ENCODE measurements around the gene TRIP11. TPM values are rescaled to one million over a fixed set of nuclear protein-coding genes. Genes with fewer than 3 reads are reported as not detected.
"Not testable (repeated sequence)": the region's sequence is repeated elsewhere in the genome, so short reads cannot be mapped to it uniquely, and the experiment has no call there.

TRIP11 gene
- total and polyA plus RNA-seq, 8 donors = 4.2 to 58.7 (median 42.1) TPM

DNA sequence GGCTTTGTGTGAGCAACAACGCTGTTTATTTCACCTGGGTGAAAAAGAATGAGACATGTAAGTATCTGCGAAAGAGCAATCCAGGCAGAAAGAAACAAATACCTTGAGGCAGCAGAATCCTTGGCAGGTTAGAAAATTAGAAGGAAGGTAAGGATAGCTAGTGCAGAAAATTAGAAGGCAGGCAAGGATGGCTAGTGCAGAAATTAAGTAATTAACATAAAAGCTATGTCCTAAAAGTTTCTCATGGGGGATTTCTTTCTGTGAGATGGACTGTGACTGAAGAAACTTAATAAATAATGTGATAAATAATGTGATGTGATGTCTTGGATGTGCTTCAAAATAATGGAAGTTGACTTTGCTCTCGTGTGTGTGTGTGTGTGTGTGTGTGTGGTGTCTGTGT lies 9.9 kb upstream of the TRIP11 start:
- H3K4me3 ChIP-seq = no peak overlapping the region
- TF ChIP-seq, protein P1, sequence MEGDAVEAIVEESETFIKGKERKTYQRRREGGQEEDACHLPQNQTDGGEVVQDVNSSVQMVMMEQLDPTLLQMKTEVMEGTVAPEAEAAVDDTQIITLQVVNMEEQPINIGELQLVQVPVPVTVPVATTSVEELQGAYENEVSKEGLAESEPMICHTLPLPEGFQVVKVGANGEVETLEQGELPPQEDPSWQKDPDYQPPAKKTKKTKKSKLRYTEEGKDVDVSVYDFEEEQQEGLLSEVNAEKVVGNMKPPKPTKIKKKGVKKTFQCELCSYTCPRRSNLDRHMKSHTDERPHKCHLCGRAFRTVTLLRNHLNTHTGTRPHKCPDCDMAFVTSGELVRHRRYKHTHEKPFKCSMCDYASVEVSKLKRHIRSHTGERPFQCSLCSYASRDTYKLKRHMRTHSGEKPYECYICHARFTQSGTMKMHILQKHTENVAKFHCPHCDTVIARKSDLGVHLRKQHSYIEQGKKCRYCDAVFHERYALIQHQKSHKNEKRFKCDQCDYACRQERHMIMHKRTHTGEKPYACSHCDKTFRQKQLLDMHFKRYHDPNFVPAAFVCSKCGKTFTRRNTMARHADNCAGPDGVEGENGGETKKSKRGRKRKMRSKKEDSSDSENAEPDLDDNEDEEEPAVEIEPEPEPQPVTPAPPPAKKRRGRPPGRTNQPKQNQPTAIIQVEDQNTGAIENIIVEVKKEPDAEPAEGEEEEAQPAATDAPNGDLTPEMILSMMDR (IDR thresholded peaks at IDR 0.05) = no peak
- no peaks in the 10 kb centered on the region for H3K27me3 ChIP-seq
- WGBS, 2 donors = 80 to 91% methylated on average over 3 of the region's 3 CpGs
- no peak overlapping the region for H3K27ac ChIP-seq
- FAIRE-seq (no peak), ATAC-seq (no peak), DNase-seq (no peak)
- intact Hi-C loops (cut with DNase I) = no loop called here
- no peaks in the 10 kb centered on the region for H3K9me3 ChIP-seq
- no peaks in the 10 kb centered on the region for H3K36me3 ChIP-seq
- H3K4me1 ChIP-seq = no peaks in the 10 kb centered on the region

DNA sequence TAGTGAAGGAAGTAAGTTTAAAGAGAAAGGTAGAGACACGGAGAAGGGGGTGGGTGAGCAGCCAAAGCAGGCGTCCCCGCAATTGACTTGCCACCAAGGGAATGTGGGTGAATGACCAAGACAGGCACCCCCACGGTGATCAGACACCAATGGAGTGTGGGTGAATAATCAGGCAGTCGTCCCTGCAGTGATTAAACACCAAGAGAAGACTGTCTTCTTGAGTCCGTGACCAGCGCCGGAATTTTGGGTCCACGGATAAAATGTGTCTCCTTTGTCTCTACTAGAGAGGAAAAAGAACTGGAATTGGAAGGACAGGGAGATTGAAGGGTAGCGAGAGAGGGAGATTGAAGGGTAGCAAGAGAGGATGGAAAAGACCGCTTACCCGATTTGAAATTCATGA lies 9.4 kb upstream of the TRIP11 start:
- FAIRE-seq; H3K9me3 ChIP-seq; H3K27ac ChIP-seq; H3K36me3 ChIP-seq; H3K4me1 ChIP-seq; DNase-seq; ATAC-seq; H3K4me3 ChIP-seq; intact Hi-C loops (cut with DNase I); H3K27me3 ChIP-seq: not testable (repeated sequence)
- 96 to 100% methylated on average over 12 of the region's 12 CpGs for WGBS, 2 donors

DNA sequence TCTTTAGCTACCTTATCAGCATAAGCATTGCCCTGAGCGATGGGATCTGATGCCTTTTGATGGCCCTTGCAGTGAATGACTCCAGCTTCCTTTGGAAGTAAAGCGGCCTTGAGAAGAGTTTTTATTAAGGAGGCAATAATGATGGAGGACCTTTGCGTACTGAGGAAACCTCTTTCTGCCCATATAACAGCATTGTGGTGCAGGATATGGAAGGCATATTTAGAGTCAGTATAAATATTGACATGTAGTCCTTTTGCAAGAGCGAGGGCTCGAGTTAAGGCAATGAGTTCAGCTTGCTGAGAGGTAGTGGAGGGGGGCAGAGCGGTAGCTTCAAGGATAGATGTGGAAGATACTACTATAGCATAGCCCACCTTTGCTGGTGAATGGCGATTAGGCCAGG lies 6.0 kb upstream of the TRIP11 start:
- H3K36me3 ChIP-seq, FAIRE-seq: not testable (repeated sequence)
- 90 to 97% methylated on average over 7 of the region's 7 CpGs for WGBS, 2 donors

DNA sequence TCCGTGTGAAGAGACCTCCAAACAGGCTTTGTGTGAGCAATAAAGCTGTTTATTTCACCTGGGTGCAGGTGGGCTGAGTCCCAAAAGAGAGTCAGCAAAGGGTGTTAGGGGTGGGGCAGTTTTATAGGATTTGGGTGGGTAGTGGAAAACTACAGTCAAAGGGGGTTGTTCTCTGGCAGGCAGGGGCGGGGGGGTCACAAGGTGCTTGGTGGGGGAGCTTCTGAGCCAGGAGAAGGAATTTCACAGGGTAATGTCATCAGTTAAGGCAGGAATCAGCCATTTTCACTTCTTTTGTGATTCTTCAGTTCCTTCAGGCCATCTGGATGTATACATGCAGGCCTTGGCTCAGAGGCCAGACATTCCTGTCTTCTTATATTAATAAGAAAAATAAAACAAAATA lies 1.9 kb upstream of the TRIP11 start:
- H3K36me3 ChIP-seq; DNase-seq; intact Hi-C loops (cut with DNase I); H3K9me3 ChIP-seq; H3K27me3 ChIP-seq; H3K27ac ChIP-seq; H3K4me3 ChIP-seq; ATAC-seq; FAIRE-seq: not testable (repeated sequence)
- H3K4me1 ChIP-seq = peaks cover 0 to 14% (median 0%) of the 10 kb centered on the region in 3 donors
- WGBS, 2 donors = 71 to 79% methylated on average over 2 of the region's 2 CpGs

More for the DNA sequence above, 6.0 kb upstream of the TRIP11 start:
- H3K27ac ChIP-seq; H3K4me3 ChIP-seq; intact Hi-C loops (cut with DNase I); H3K4me1 ChIP-seq; ATAC-seq; DNase-seq; H3K9me3 ChIP-seq; H3K27me3 ChIP-seq: not testable (repeated sequence)

DNA sequence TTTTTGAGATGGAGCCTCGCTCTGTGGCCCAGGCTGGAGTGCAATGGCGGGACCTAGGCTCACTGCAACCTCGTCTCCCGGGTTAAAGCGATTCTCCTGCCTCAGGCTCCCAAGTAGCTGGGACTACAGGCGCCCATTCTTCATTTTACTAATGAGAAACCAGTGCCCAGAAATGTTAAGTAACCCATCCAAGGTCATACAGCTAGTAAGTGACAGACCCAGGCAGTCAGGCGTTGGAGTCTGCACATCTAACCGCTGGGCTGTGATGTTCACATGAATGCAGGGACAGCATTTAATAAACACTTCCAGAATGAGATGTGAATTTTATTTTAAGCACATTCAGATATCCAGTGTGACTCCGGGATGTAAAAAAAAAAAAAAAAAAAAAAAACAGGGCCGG lies 1.3 kb upstream of the TRIP11 start:
- Histone ChIP-seq H3K36me3 (no peaks in the 10 kb centered on the region), H3K9me3 (no peaks in the 10 kb centered on the region), H3K27ac (peak overlapping the region; percentile 74 to 100 (median 98)), H3K4me3 (peak overlapping the region; percentile 61 to 81 (median 68)), H3K4me1 (peaks cover 0 to 19% (median 2%) of the 10 kb centered on the region in 3 donors), H3K27me3 (no peaks in the 10 kb centered on the region)
- intact Hi-C loops (cut with DNase I) = no loop called here
- TF ChIP-seq, protein P1 (IDR thresholded peaks at IDR 0.05) = no peak
- no peak for FAIRE-seq
- peak in 3 of 4 donors; percentile 5 to 25 (median 8) for ATAC-seq
- peak in 1 of 6 donors; percentile 39 for DNase-seq
- WGBS, 2 donors = 21 to 31% methylated on average over 10 of the region's 10 CpGs

DNA sequence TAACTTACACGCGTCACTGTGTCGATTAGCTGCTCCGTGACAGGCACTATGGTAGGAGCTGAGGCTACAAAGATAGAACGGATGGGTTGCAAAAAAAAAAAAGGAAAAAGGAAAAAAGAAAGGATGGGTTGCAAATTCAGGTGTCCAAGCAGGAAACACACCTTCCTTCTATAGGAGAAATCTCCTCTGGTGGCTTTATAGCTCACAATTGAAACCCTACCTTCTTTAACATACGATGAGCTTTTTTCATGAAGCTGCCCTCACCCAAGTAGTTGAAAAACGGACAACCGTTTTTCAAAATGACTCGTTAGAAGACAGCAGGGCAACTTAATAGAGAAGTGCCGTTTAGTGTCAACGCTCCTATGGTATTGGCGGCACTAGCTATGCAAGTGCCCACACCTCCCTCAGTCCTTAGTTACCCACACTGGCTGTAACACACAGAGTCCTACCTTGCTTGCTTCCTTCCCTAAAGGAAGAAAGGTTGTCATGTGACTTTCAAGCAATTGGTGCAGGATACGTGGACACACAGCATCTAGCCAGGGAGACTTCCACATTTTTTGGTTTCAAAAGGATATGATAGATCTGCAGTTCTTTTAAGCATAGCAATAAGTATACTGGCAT lies 682 bp upstream of the TRIP11 start:
- intact Hi-C loops (cut with DNase I) = no loop called here
- ATAC-seq = peak; percentile 58 to 69 (median 61)
- Histone ChIP-seq H3K27me3 (no peaks in the 10 kb centered on the region), H3K27ac (peak overlapping the region; percentile 74 to 100 (median 98)), H3K36me3 (no peaks in the 10 kb centered on the region), H3K4me1 (peaks cover 0 to 25% (median 9%) of the 10 kb centered on the region in 3 donors), H3K4me3 (peak overlapping the region; percentile 61 to 81 (median 68)), H3K9me3 (no peaks in the 10 kb centered on the region)
- TF ChIP-seq, protein P1 (IDR thresholded peaks at IDR 0.05) = no peak
- DNase-seq = peak in 3 of 6 donors; percentile 28 to 43 (median 40)
- WGBS, 2 donors = 0% methylated on average over 13 of the region's 13 CpGs
- no peak for FAIRE-seq

All from pancreas (tissue), 10 donors.